DMS153 (cell line): ENCODE measurements around the gene CNTN3.

Experiments
- DNase-seq: peaks from one replicate; lab custom pipeline; 2025; lab: John Stamatoyannopoulos, UW

CNTN3 gene

DNA sequence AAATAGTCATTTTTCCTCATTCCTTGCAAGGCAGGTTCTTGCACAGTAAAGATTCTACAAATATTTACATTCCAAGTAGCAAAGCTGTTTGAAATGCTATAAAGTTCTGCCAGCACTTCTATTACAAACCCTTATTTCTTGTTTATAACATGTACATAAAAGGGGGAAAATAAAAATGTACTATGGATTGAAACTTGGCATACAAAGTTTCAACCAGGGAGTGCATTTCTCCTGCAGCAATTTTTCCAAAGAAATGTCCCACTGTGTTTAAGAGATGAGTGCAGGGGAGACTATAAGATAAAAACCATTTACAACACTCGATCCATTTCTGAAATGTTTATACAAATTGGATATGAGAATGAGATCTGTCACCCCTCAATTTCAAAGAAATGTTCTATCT is 3.3 kb downstream of the CNTN3 start:
- DNase-seq = no peak

DNA sequence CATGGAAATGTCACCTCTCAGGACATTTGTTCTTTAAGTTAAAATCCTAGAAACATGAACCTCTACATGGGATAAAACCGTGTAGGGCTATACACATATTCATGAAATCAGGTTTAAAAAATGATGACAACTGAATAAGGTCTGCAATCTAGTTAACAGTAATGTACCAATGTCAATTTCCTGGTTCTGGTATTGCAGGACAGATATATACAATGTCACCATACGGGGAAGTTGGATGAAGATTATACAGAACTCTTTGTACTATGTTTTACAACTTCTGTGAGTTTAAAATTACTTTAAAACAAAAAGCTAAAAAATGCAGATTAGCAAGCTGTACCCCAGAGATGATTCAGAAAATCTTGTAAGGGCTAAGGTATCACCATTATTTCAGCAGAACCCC is 6.7 kb downstream of the CNTN3 start:
- no peak for DNase-seq

DNA sequence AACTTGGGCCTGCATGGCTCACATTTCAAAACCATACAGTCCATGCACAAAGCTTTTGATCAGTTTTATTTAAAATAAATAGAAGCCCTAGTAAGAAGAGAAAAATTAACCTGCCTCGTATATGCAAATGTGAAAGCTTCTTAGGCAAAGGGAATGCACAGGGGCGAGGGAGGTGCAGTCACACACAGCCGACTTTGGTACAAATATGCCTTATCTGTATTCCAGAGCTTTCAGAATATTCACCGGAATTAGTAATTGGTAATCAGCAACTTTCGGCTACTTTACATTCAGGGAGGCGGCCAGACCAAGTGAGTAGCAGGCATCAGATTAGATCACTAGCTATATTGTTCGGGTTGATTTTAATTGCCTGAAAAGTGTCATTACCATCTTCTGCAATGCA is 7.5 kb downstream of the CNTN3 start:
- no peak for DNase-seq

DNA sequence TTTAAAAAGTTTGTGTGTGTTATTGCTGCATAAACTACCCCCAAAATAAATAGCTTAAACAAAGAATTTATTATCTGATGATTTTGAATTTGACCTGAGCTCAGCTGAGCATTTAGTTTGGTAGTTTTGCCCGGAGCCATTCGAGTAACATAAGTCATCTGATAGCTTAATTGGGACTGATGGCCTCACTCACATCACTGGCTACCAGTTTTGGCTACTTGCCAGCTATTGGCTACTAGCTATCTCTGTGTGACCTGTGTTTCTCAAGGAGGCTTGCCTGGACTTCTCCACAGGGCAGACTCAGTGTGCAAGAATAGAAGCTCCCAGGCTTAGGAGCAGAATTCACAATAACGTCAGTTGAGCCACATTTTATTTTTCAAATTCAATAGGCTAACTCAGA is 9.0 kb downstream of the CNTN3 start:
- DNase-seq = no peak

DNA sequence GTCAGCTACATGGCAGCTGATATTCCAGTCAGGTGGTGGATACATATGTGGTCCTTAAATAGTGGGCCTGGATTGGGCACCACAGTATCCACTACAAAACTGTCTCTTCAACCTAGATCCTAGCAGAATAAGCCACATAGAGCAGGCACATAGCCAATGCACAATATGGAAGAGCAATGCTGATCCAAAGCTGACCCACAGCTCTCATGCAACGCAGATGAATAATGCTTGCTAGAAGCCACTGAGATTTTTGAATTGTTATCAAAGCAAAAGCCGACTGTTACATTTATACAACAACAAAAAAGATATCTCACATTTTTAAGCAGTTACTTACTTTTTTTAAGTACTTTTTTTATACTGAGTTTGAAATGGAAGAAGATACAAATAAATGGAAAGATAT is 11.2 kb downstream of the CNTN3 start:
- no peak for DNase-seq

DNA sequence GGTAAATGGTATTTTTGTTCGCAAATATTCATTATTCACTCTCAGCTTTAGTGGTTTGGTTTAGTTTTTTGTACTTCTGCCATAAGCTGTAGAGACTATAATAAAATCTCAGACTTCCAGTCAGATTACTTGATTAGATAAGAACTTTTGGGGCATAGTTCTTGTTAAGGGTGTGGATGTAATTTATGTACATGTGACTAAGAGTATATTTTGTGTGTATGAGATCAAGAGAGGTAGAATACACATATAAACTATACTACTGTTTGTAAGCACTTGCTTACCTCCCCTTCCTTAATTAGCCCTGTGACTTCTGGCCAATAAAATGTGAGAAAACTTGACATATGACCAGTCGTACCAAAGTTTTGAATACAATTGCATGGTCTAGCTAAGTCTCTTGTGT is 12.0 kb downstream of the CNTN3 start:
- no peak for DNase-seq

DNA sequence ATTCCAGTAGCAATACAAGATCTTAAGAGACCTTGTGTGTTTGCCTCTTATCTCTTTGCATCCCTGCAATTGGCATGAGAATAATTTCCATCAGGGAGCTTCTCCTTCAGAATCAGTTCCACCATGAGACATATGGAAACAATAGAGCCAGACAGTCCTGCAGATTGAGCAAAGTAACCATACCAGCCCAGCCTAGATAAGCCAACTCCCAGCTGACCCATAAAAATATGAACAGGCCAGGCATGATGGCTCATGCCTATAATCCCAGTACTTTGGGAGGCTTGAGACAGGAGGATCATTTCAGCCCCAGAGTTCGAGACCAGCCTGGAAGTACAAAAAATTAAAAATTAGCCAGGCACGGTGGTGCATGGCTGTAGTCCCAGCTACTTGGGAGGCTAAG is 12.7 kb downstream of the CNTN3 start:
- no peak for DNase-seq

DNA sequence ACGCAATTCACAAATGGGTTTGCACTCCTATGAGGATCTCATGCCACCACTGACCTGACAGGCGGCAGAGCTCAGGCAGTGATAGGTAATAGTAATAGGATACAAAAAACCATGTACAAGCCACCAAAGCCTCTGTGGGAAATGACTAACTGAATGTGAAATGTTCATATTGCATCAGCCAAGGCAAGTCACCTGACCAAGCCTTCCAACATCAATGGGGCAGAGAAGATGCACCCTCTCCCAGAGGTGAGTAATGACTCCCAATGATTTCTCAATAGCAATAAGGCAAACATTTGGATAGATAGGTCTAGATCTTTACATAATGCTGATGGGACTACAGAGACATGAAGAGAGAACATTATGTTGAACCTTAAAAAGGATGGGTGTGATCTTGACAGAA is 14.9 kb downstream of the CNTN3 start:
- no peak for DNase-seq

DNA sequence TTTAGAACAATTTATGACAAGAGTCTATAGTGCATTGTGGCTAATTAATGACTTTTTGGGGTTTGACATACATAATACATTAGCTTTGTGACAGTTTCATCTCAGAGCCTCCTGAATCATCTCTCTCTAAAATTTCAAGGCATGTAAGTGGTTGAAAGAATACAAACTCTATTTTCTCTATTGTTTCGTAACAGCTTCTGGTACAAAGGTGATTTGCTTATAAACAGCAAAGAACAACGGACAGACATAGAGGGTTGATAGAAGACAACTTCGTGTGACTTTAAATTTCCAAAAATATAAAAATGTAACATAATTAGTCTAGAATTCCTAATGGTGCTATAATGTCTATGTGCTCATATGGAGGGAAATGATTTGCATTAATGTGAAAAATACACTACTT is 21.3 kb downstream of the CNTN3 start:
- no peak for DNase-seq

DNA sequence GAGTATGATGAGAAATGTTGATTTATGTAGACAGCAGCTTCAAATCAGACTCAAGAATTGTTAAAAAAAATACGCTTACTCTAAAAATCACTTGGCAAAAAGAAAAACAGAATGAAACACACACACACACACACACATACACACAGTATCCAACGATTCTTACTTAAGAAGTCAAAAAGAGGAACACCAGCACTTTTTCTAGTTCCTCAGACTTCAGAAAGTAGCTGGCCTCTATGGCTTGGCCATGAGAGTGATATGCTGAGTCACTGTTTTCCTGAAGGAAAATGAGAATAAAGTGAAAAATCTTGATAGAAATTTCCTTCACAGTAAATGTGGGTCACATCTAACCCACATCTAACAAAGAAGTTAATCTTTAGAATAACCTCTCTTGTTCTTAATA is 22.1 kb downstream of the CNTN3 start:
- no peak for DNase-seq

DNA sequence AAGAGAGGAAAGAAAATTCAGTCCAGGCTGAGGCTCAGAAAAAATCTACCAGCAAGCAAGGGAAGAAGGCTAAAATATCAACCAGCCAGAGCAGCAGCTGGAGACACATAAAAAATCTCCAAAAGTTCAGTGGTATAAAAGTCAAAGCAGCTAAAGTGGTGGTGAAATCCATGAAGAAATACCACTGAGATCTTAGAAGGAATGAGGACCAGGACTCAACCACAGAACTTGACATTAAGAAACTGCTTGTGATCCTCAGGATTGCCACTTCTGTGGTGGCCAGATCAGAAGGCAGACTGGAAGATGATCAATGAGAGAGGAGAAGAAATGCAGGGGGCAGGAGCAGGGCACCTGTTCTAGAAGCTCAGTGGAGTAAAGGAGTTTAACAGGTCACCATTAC is 22.5 kb downstream of the CNTN3 start:
- no peak for DNase-seq

DNA sequence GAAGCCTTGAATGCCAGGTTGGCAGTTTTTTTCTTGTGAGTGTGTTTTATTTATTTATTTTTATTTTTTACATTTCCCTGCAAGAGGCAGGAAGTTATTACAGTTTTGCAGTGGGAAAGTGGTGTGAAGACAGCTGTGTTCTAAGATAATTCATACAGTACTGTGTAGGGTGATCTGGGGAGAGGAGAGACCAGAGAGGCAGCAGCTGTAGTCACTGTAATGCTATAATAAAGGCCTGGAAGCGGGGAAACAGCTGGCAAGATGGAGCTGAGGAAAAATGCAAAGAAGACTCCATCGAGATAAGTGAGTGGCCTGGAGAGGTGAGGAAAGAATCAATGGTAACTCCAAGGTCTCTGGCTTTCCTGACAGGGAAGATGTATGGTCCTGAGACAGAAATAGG is 23.1 kb downstream of the CNTN3 start:
- DNase-seq = no peak

DNA sequence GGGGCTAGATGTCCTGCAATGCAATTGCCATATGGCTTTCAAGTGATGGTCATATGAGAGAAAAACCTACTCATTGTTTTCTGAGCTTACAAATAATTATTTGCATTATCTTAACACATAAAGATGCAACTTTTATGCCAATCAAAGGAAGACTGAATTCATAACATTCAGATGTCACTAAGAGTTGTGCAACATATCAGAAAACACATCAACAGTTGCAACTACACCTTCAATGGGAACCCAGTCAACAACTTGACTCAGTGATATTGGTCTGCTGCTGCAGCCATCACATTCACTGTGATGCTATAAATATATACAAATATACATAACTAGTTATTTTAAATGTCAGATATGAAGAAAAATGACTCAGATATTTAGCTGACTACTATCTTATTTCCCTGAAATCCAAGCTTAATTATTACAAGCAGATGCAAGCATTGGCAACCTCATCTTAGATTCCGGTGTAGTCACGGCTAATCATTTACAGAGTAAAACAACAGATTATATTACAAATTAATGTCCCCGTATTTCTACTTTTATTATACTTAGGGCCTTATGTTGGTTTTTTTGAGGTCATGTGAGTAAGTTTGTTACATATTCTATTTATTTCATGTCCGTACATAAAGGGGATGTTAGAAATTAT is 23.7 kb downstream of the CNTN3 start:
- no peak for DNase-seq

DNA sequence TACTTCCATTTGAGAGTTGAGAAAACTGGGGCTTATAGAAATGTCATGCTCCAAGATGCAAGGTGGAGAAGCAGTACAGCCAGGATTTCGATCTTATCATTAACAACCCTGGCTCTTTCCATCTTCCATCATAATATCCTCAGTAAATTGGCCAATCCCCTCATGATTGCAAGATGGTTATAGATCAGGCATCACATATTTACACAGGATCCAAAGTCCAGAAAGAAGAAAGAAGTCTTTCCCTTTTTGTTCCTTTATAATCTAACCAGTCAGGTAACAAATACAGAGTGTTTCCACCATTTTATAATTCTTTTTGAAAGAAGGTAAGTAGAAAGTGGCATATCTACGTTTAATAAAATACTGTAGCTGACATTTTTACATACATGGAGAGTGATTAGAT is 29.7 kb downstream of the CNTN3 start:
- no peak for DNase-seq

DNA sequence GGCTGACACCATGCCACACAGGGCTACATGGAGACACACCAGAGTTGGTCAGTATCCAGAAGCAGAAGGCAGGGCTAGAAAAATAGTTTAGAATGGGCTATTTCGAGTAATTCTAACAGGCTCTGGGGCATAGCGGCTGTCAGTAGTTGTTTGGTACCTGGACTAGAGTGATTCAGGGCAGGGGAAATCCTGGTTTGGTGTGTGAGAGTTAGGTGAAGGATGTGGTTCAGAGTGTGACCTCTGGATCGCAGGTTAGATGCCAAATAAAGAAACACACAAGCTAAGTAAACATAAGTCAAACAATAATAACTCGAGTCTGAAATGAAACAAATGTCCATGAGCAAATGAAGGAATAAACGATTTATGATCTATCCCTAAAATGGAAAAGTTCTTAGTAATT is 31.5 kb downstream of the CNTN3 start:
- no peak for DNase-seq

DNA sequence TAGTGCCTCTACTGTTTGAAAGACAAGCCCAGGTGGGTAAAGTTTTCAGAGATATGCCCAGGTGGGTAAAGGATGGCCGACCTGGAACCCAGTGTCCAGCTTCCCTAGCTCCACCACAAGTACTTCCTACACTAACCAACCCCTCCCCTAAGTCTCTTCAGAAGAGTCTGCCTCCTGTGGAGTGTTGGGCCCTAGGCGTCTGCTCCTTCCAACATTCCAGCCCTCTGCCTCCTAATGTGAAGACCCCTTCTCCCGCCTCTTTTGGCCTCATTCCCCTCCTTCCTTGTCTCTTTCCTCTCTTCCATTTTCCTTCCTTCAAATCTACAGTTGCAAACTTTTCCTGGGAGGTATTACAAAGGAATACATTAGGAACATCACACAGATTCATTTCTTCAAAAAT is 38.6 kb downstream of the CNTN3 start:
- DNase-seq = no peak

DNA sequence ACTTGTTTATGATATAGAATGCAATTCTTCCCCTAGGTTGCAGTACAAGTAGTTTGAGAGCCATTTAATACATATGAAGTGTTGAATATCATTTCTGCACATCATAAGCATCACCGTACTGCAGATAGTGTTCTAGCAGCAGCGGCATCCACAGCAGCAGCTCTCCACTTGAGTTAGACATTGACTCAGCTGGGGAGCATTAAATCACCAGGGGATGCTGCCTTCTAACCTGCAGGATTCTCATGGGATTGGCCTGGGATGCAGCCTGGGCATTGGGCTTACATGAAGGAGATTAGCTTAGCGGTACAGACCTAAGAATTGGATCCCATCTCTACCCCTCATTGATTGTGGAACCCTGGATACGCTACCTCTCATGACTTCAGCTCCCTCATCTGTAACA is 43.3 kb downstream of the CNTN3 start:
- DNase-seq = no peak
